Spleen (tissue), 11 donors: ENCODE measurements around the gene USPL1. TPM values are rescaled to one million over a fixed set of nuclear protein-coding genes. Genes with fewer than 3 reads are reported as not detected.
A peak's percentile ranks its signal among the peaks of the same experiment; 100 is the strongest.
"Not testable (repeated sequence)": the region's sequence is repeated elsewhere in the genome, so short reads cannot be mapped to it uniquely, and the experiment has no call there.

Source experiments
- DNase-seq: peaks from one replicate; pipeline ENCODE4 v3.0.0-alpha.2; 2020
- H3K27ac ChIP-seq, 8 donors: fragments of 200-600 bp; sonication (generic) in 7 of 8; 1 replicate in 4 of 8; 2 replicates in 4 of 8; pipeline versions ENCODE4 v1.5.0 to v1.8.0; 2016 to 2021; ENCODE audit warnings: inconsistent platforms in 4 of 8, mild to moderate bottlenecking in 4 of 8, moderate library complexity in 1 of 8
- H3K27me3 ChIP-seq, 7 donors: fragments of 200-600 bp; sonication (generic) in 6 of 7; replicated peaks in 1 of 7; 1 replicate in 4 of 7; 2 replicates in 3 of 7; pipeline versions ENCODE4 v1.5.0 to v1.8.0; 2016 to 2021; ENCODE audit warnings: inconsistent platforms in 3 of 7, mild to moderate bottlenecking in 1 of 7
- H3K36me3 ChIP-seq, 6 donors: fragments of 200-600 bp; sonication (generic) in 5 of 6; 1 replicate in 4 of 6; 2 replicates in 2 of 6; pipeline versions ENCODE4 v1.5.0 to v1.8.0; 2016 to 2021; ENCODE audit warnings: inconsistent platforms in 2 of 6
- H3K4me1 ChIP-seq, 6 donors: fragments of 200-600 bp; sonication (generic) in 5 of 6; 1 replicate in 3 of 6; 2 replicates in 3 of 6; pipeline versions ENCODE4 v1.5.0 to v1.8.0; 2016 to 2021; ENCODE audit warnings: inconsistent platforms in 3 of 6
- H3K4me3 ChIP-seq, 8 donors: fragments of 200-600 bp; sonication (generic) in 7 of 8; 1 replicate in 4 of 8; 2 replicates in 4 of 8; pipeline versions ENCODE4 v1.5.0 to v1.8.0; 2016 to 2021; ENCODE audit warnings: inconsistent platforms in 4 of 8, mild to moderate bottlenecking in 4 of 8, moderate library complexity in 2 of 8
- H3K9me3 ChIP-seq, 8 donors: fragments of 200-600 bp; sonication (generic) in 7 of 8; 1 replicate in 4 of 8; 2 replicates in 4 of 8; pipeline versions ENCODE4 v1.5.0 to v1.8.0; 2016 to 2021; ENCODE audit warnings: inconsistent platforms in 4 of 8
- CTCF ChIP-seq, 11 experiments: fragments of 200-600 bp in 7 of 11; fragments of 450-650 bp in 4 of 11; sonication (generic) in 4 of 11; IDR thresholded peaks in 8 of 11; conservative IDR thresholded peaks in 3 of 11; 1 replicate in 7 of 11; 2 replicates in 4 of 11; pipeline versions ENCODE4 v1.4.0 to v1.8.0; 2016 to 2021; ENCODE audit warnings: antibody characterized with exemption in 11 of 11, inconsistent platforms in 4 of 11, mild to moderate bottlenecking in 1 of 11
- POLR2A ChIP-seq, 3 donors: fragments of 450-650 bp; IDR thresholded peaks; one replicate each; pipeline ENCODE4 v1.5.1; 2017; ENCODE audit warnings: antibody characterized with exemption in 3 of 3, mild to moderate bottlenecking in 1 of 3
- POLR2AphosphoS5 ChIP-seq, 3 donors: sonication (generic); formaldehyde crosslinking; IDR thresholded peaks; one replicate each; pipeline ENCODE4 v1.5.1; 2017; ENCODE audit warnings: antibody characterized with exemption in 3 of 3
- WGBS, 5 donors: extraction: QIAGEN DNeasy Blood & Tissue Kit in 3 of 5; methylation state at CpG; one replicate each; pipeline versions ENCODE4 v1.1.5 to v1.1.7; 2013 to 2018; 5-methylcytosine and 5-hydroxymethylcytosine counted together
- intact Hi-C: fragments of 100-400 bp; cut with DNase I; formaldehyde crosslinking; loops from one replicate; pipeline ENCODE4 v1.15.0; 2023; ENCODE audit warnings: low total_unique reads
- polyA plus RNA-seq, 3 donors: library from polyadenylated mRNA; stranded (reverse); fragments of 200-250 nt; gene quantifications; one replicate each; pipeline ENCODE4 v1.2.1, GENCODE V29; 2013
- total RNA-seq, 7 donors: library from RNA; depleted of rRNA in 3 of 7; stranded (reverse); fragments of >200 nt in 3 of 7; fragmentation: NEBNext Ultra II Directional in 4 of 7; extraction: Animal tissue kit (Norgen Biotek cat#: 25700) in 4 of 7; gene quantifications; one replicate each; pipeline versions ENCODE4 v1.1.0 to v1.2.1, GENCODE V29; 2016 to 2021
- donor health status: healthy with polysubstance abuse.
- donor health status: DM: no; HTN: no; CAD: no; lungs with moderate emphysema.
- donor health status: DM: no; HTN: no; CAD: no.
- donor health status: Bipolar disorder and iron deficiency.
- donor health status: healthy.
- donor health status: DM: no; HTN: no; CAD: no.
- donor health status: DM: yes; HTN: yes; CAD: no.

Gene USPL1
- total and polyA plus RNA-seq, 10 donors, result 11.7 to 42.2 (median 26.6) TPM

DNA sequence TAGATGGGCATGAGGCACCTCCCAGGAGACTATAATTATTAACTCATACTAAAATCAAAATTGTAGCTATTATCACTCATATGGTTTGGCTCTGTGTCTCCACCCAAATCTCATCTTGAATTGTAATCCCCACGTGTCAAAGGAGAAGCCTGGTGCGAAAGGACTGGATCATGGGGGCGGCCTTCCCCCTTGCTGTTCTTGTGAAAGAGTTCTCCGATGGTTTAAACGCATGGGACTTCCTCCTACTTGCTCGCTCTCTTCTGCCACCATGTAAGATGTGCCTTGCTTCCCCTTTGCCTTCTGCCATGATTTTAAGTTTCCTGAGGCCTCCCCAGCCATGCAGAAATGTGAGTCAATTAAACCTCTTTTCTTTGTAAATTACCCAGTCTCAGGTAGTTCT, 10.5 kb upstream of the USPL1 start:
- H3K27me3 ChIP-seq, H3K36me3 ChIP-seq, intact Hi-C loops, H3K4me3 ChIP-seq, DNase-seq, H3K9me3 ChIP-seq: not testable (repeated sequence)
- peaks cover 4 to 47% (median 21%) of the 10 kb centered on the region in 6 donors for H3K4me1 ChIP-seq
- peak in 1 of 3 donors; percentile 15 for TF ChIP-seq POLR2AphosphoS5 (IDR thresholded peaks at IDR 0.05)
- WGBS, 5 donors, result 60 to 88% (median 64%) methylated on average over 6 of the region's 6 CpGs
- H3K27ac ChIP-seq, result peak overlapping the region in 7 of 8 donors; percentile 3 to 79 (median 50)

DNA sequence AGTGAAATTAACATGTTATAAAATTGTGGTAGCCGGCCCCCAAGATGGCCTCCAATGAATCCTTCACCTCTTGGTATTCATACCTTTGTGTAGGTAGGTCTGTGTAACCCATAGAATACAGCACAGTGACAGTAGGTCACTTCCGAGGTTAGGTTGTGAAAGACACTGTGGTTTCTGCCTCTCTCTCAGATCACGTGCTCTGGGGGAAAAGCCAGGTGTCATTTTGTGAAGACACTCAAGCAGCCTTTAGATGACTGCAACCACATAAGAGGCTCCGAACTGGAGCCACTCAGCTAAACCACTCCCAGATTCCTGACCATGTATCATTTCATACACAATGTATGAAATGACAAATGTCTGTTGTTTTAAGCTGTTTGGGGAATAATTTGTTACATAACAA, 9.8 kb upstream of the USPL1 start:
- H3K9me3 ChIP-seq, result no peaks in the 10 kb centered on the region
- DNase-seq, result no peak
- H3K27me3 ChIP-seq, result no peaks in the 10 kb centered on the region
- no peak overlapping the region for H3K4me3 ChIP-seq
- H3K4me1 ChIP-seq, result peaks cover 9 to 55% (median 21%) of the 10 kb centered on the region in 6 donors
- peak overlapping the region in 7 of 8 donors; percentile 3 to 79 (median 50) for H3K27ac ChIP-seq
- H3K36me3 ChIP-seq, result no peaks in the 10 kb centered on the region
- TF ChIP-seq POLR2AphosphoS5 (IDR thresholded peaks at IDR 0.05) (peak in 1 of 3 donors; percentile 56), CTCF (IDR thresholded peaks at IDR 0.05 in 8 of 11, conservative IDR thresholded peaks at IDR 0.05 in 3 of 11) (no peak)
- WGBS, 5 donors, result 29 to 47% (median 40%) methylated on average over 4 of the region's 4 CpGs
- intact Hi-C loops, result no loop called here

DNA sequence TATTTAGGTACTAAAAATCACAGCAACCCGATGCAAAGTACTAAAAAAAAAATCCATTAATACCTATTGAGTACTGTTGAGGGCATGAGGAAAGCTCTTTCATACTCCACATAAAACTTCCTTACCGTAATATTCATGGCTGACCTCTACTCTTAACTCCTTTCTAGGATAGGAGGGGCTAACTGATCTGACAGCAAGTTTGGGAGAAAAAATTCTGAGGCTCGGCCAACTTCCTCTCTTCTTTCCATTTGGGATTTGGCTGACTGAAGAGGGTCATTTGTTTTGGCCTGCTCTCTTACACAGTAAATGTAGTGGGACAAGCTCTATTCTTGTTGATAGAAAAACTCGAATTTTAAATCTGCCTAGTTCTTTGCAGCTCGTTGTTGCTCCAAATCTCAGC, 9.4 kb upstream of the USPL1 start:
- no peak for DNase-seq
- no peak overlapping the region for H3K4me3 ChIP-seq
- intact Hi-C loops, result no loop called here
- peaks cover 9 to 59% (median 21%) of the 10 kb centered on the region in 6 donors for H3K4me1 ChIP-seq
- H3K36me3 ChIP-seq, result no peaks in the 10 kb centered on the region
- TF ChIP-seq POLR2A (IDR thresholded peaks at IDR 0.05) (no peak), CTCF (IDR thresholded peaks at IDR 0.05 in 8 of 11, conservative IDR thresholded peaks at IDR 0.05 in 3 of 11) (no peak), POLR2AphosphoS5 (IDR thresholded peaks at IDR 0.05) (no peak)
- H3K27ac ChIP-seq, result peak overlapping the region in 7 of 8 donors; percentile 3 to 79 (median 50)
- no peaks in the 10 kb centered on the region for H3K9me3 ChIP-seq
- WGBS, 5 donors, result 57 to 77% (median 66%) methylated on average over 5 of the region's 5 CpGs
- H3K27me3 ChIP-seq, result no peaks in the 10 kb centered on the region

DNA sequence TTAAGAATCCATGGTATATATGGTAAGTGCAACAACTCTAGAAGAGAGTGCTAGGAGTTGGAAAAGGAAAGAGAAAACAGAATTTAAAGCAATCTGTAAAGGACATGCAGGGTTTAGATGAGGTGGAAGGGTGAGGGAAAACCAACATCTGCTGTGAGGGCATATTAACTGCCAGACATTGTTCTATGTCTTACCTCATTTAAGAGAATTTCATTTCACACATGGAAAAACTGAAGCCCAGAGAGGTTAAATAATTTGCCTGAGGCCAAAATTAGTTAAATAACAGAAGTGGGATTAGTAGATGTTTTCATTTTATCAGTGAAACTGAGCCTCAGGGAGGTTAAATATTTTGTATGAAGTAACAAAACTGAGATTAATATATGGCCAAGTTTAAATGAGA, 7.4 kb upstream of the USPL1 start:
- no peak overlapping the region for H3K4me3 ChIP-seq
- TF ChIP-seq POLR2A (IDR thresholded peaks at IDR 0.05) (no peak), CTCF (IDR thresholded peaks at IDR 0.05 in 8 of 11, conservative IDR thresholded peaks at IDR 0.05 in 3 of 11) (no peak), POLR2AphosphoS5 (IDR thresholded peaks at IDR 0.05) (no peak)
- no peaks in the 10 kb centered on the region for H3K27me3 ChIP-seq
- H3K36me3 ChIP-seq, result no peaks in the 10 kb centered on the region
- H3K9me3 ChIP-seq, result no peaks in the 10 kb centered on the region
- no peak overlapping the region for H3K27ac ChIP-seq
- DNase-seq, result no peak
- intact Hi-C loops, result loop anchor here (10.0 kb wide), 2 partner anchors 64 to 146 kb away; partner anchors contain the start of gene HMGB1
- peaks cover 14 to 79% (median 27%) of the 10 kb centered on the region in 6 donors for H3K4me1 ChIP-seq

DNA sequence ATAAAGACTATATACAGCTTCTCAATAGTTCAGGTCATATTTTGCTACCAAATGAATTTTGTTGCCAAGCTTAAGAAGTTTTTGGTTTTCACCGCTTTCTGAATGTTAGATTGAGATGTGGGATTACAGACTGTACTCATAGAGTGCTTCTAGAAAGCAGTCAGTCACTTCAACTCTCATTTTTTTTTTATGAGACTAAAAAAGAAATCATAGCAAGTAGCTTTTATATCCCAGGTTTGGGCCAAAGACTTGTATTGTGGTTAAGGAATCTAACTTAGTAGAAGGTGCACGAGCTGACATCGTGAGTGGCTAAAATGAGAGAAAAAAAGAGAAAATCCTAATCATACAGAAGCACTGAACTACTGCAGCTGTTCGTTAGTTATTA, 2.2 kb upstream of the USPL1 start:
- H3K4me1 ChIP-seq, result peaks cover 28 to 80% (median 39%) of the 10 kb centered on the region in 6 donors
- 12 to 18% (median 14%) methylated on average over 4 of the region's 4 CpGs for WGBS, 5 donors
- H3K36me3 ChIP-seq, result no peaks in the 10 kb centered on the region
- no peaks in the 10 kb centered on the region for H3K27me3 ChIP-seq
- peak overlapping the region; percentile 98 to 100 (median 100) for H3K27ac ChIP-seq
- intact Hi-C loops, result loop anchor here (10.0 kb wide), 2 partner anchors 59 to 151 kb away; partner anchors contain the start of gene HMGB1
- H3K9me3 ChIP-seq, result no peaks in the 10 kb centered on the region
- TF ChIP-seq POLR2AphosphoS5 (IDR thresholded peaks at IDR 0.05) (no peak), POLR2A (IDR thresholded peaks at IDR 0.05) (no peak), CTCF (IDR thresholded peaks at IDR 0.05 in 8 of 11, conservative IDR thresholded peaks at IDR 0.05 in 3 of 11) (no peak)
- DNase-seq, result no peak
- peak overlapping the region; percentile 42 to 93 (median 78) for H3K4me3 ChIP-seq
